ENCODE results near the gene HSD11B1.

HSD11B1 gene

GRCh38 chr1:209674957-209675564, 29.6 kb upstream of the HSD11B1 start, which contains the start of gene G0S2:
Gene G0S2, plus strand, starts transcription at chr1:209675412. Its CDS starts 273 bp downstream, at chr1:209675685.
- peak; percentile 38 for DNase-seq (ENCODE audit: low read depth)
- no peak for TF ChIP-seq CTCF (conservative IDR thresholded peaks at IDR 0.05; ENCODE audit: control insufficient read depth, insufficient read depth, low read depth, low read length)
- peak within 1 kb of the TSS; percentile 50 for H3K4me3 ChIP-seq (ENCODE audit: control insufficient read depth, low read depth, low read length)

GRCh38 chr1:209675565-209676154, 29.0 kb upstream of the HSD11B1 start:
- no peak for TF ChIP-seq CTCF (conservative IDR thresholded peaks at IDR 0.05; ENCODE audit: control insufficient read depth, insufficient read depth, low read depth, low read length)
- H3K4me3 ChIP-seq (ENCODE audit: control insufficient read depth, low read depth, low read length) = peak overlapping the region; percentile 50
- no peak for DNase-seq (ENCODE audit: low read depth)

GRCh38 chr1:209678981-209679539, 25.6 kb upstream of the HSD11B1 start:
- no peak for TF ChIP-seq CTCF (conservative IDR thresholded peaks at IDR 0.05; ENCODE audit: control insufficient read depth, insufficient read depth, low read depth, low read length)
- no peak overlapping the region for H3K4me3 ChIP-seq (ENCODE audit: control insufficient read depth, low read depth, low read length)
- DNase-seq (ENCODE audit: low read depth) = no peak

GRCh38 chr1:209685821-209686220, 18.8 kb upstream of the HSD11B1 start:
- H3K4me3 ChIP-seq (ENCODE audit: control insufficient read depth, low read depth, low read length) = no peak overlapping the region
- no peak for TF ChIP-seq CTCF (conservative IDR thresholded peaks at IDR 0.05; ENCODE audit: control insufficient read depth, insufficient read depth, low read depth, low read length)
- DNase-seq (ENCODE audit: low read depth) = no peak

GRCh38 chr1:209686322-209686721, 18.3 kb upstream of the HSD11B1 start:
- H3K4me3 ChIP-seq (ENCODE audit: control insufficient read depth, low read depth, low read length) = no peak overlapping the region
- no peak for TF ChIP-seq CTCF (conservative IDR thresholded peaks at IDR 0.05; ENCODE audit: control insufficient read depth, insufficient read depth, low read depth, low read length)
- DNase-seq (ENCODE audit: low read depth) = no peak

GRCh38 chr1:209688746-209689234, 15.9 kb upstream of the HSD11B1 start:
- peak; percentile 60 for DNase-seq (ENCODE audit: low read depth)
- TF ChIP-seq CTCF (conservative IDR thresholded peaks at IDR 0.05; ENCODE audit: control insufficient read depth, insufficient read depth, low read depth, low read length) = no peak
- H3K4me3 ChIP-seq (ENCODE audit: control insufficient read depth, low read depth, low read length) = no peak overlapping the region
